HCT116 (cell line): ENCODE measurements around the gene CACNB2. TPM values are rescaled to one million over a fixed set of nuclear protein-coding genes. Genes with fewer than 3 reads are reported as not detected.

Experiments
- ATAC-seq: fragments of 200-7000 bp; cut with Tn5 transposase; 2 replicates; pipeline ENCODE4 v1.9.1; 2020; ENCODE audit warnings: mild to moderate bottlenecking, moderate library complexity
- BruUV-seq: library from RNA; stranded (reverse); fragments of 400-500 nt; replicated peaks from 2 replicates; lab custom pipeline; 2021; lab: Mats Ljungman, UMichigan
- CTCF ChIA-PET: fragments of 300-600 bp; sonication (Branson Sonifier 250); formaldehyde crosslinking; loops from one replicate; lab custom pipeline; 2021; ENCODE audit warnings: antibody characterized with exemption; lab: Charles Lee
- POLR2A ChIA-PET: fragments of 300-600, 350-600 bp; sonication (Branson Sonifier 250); formaldehyde crosslinking; loops from one replicate; lab custom pipeline; 2021; ENCODE audit warnings: antibody characterized with exemption; lab: Charles Lee
- RAD21 ChIA-PET, 2 experiments: fragments of 300-600 bp; sonication (Branson Sonifier 250); formaldehyde crosslinking; loops; one replicate each; lab custom pipeline; 2023; ENCODE audit warnings: low total read pairs in 2 of 2; ENCODE audit not compliant: uncharacterized antibody in 2 of 2, unreplicated experiment in 2 of 2, low non-redundant PET in 1 of 2; lab: Charles Lee
- DNase-seq: peaks from one replicate; pipeline ENCODE4 v3.0.0-alpha.2; 2010; ENCODE audit warnings: low read depth, low spot score
- H2AFZ ChIP-seq: fragments of 200-600 bp; shearing (Covaris generic), sonication (generic); 2 replicates; pipeline ENCODE4 v1.6.1; 2017; ENCODE audit warnings: low read depth, mixed run types, mixed read lengths, antibody characterized with exemption, low read length; ENCODE audit not compliant: poor library complexity, severe bottlenecking
- H3K27ac ChIP-seq: 2 replicates; pipeline ENCODE4 v1.5.1; 2012; ENCODE audit warnings: low read depth, low read length
- H3K27me3 ChIP-seq: fragments of 200-600 bp; sonication (generic); 2 replicates; pipeline ENCODE4 v1.6.1; 2016; ENCODE audit warnings: mixed run types, low read length, mixed read lengths; ENCODE audit not compliant: insufficient read depth
- H3K36me3 ChIP-seq, 2 experiments: fragments of 200-500 bp in 1 of 2; fragments of 200-600 bp in 1 of 2; sonication (Bioruptor generic) in 1 of 2; sonication (generic) in 1 of 2; 2 replicates each; pipeline versions ENCODE4 v1.5.1 to v1.6.1; 2014 to 2016; ENCODE audit warnings: low read length in 2 of 2, inconsistent platforms in 1 of 2, mixed read lengths in 1 of 2, mixed run types in 1 of 2; ENCODE audit not compliant: insufficient read depth in 2 of 2, control insufficient read depth in 1 of 2
- H3K4me1 ChIP-seq, 2 experiments: fragments of 200-600 bp in 1 of 2; sonication (generic) in 1 of 2; 2 replicates each; pipeline versions ENCODE4 v1.5.1 to v1.6.1; 2012 to 2017; ENCODE audit warnings: low read length in 2 of 2, inconsistent platforms in 1 of 2, mild to moderate bottlenecking in 1 of 2, mixed read lengths in 1 of 2, mixed run types in 1 of 2, moderate library complexity in 1 of 2; ENCODE audit not compliant: insufficient read depth in 2 of 2, control insufficient read depth in 1 of 2
- H3K4me2 ChIP-seq: fragments of 200-600 bp; sonication (generic); 2 replicates; pipeline ENCODE4 v1.6.1; 2017; ENCODE audit warnings: mixed run types, low read length, mixed read lengths
- H3K4me3 ChIP-seq, 2 experiments: fragments of 200-600 bp in 1 of 2; sonication (generic) in 1 of 2; replicated peaks in 1 of 2; 2 replicates each; pipeline ENCODE4 v1.5.1; 2011 to 2016; ENCODE audit warnings: low read length in 2 of 2, control low read depth in 1 of 2, low read depth in 1 of 2, mild to moderate bottlenecking in 1 of 2, mixed read lengths in 1 of 2, mixed run types in 1 of 2
- H3K79me2 ChIP-seq: fragments of 200-600 bp; sonication (generic); 2 replicates; pipeline ENCODE4 v1.6.1; 2017; ENCODE audit warnings: mild to moderate bottlenecking, mixed run types, low read length, moderate library complexity, mixed read lengths; ENCODE audit not compliant: insufficient read depth
- H3K9ac ChIP-seq: fragments of 200-600 bp; sonication (generic); 2 replicates; pipeline ENCODE4 v1.6.1; 2016; ENCODE audit warnings: low read length, mixed read lengths
- H3K9me2 ChIP-seq: fragments of 200-600 bp; sonication (generic), shearing (Covaris generic); 2 replicates; pipeline ENCODE4 v1.6.1; 2017; ENCODE audit warnings: mixed run types, mild to moderate bottlenecking, moderate library complexity; ENCODE audit not compliant: insufficient read depth
- H3K9me3 ChIP-seq, 2 experiments: fragments of 200-500 bp in 1 of 2; fragments of 200-600 bp in 1 of 2; sonication (Bioruptor generic) in 1 of 2; sonication (generic) in 1 of 2; 2 replicates each; pipeline ENCODE4 v1.6.1; 2014 to 2017; ENCODE audit warnings: low read length in 2 of 2, mixed read lengths in 2 of 2, inconsistent platforms in 1 of 2, low read depth in 1 of 2, mild to moderate bottlenecking in 1 of 2, mixed run types in 1 of 2, moderate library complexity in 1 of 2; ENCODE audit not compliant: control insufficient read depth in 1 of 2, insufficient read depth in 1 of 2
- H4K20me1 ChIP-seq: fragments of 200-600 bp; sonication (generic), shearing (Covaris generic); 2 replicates; pipeline ENCODE4 v1.6.1; 2017; ENCODE audit warnings: mixed run types, mild to moderate bottlenecking, moderate library complexity; ENCODE audit not compliant: insufficient read depth
- ATF3 ChIP-seq: IDR thresholded peaks from 2 replicates; pipeline ENCODE4 v1.6.1; 2012
- CEBPB ChIP-seq: IDR thresholded peaks from 2 replicates; pipeline ENCODE4 v1.6.1; 2012; ENCODE audit warnings: low read depth
- EGR1 ChIP-seq: IDR thresholded peaks from 2 replicates; pipeline ENCODE4 v1.6.1; 2012; ENCODE audit warnings: low read depth
- EZH2phosphoT487 ChIP-seq: fragments of 200-600 bp; IDR thresholded peaks from 2 replicates; pipeline ENCODE4 v1.6.1; 2018; ENCODE audit warnings: antibody characterized with exemption, borderline replicate concordance
- JUND ChIP-seq: IDR thresholded peaks from 2 replicates; pipeline ENCODE4 v1.6.1; 2012
- MAX ChIP-seq: IDR thresholded peaks from 2 replicates; pipeline ENCODE4 v1.6.1; 2012
- POLR2A ChIP-seq: IDR thresholded peaks from 2 replicates; pipeline ENCODE4 v1.7.0; 2011; ENCODE audit warnings: borderline replicate concordance; ENCODE audit not compliant: insufficient read depth, insufficient read length; ENCODE audit errors: extremely low read depth
- POLR2AphosphoS5 ChIP-seq: IDR thresholded peaks from 2 replicates; pipeline ENCODE4 v1.6.1; 2011; ENCODE audit warnings: mild to moderate bottlenecking, low read depth, low read length, moderate library complexity
- RAD21 ChIP-seq: IDR thresholded peaks from 2 replicates; pipeline ENCODE4 v1.6.1; 2012; ENCODE audit warnings: low read depth, mild to moderate bottlenecking
- SRF ChIP-seq: IDR thresholded peaks from 2 replicates; pipeline ENCODE4 v1.6.1; 2012; ENCODE audit warnings: low read depth
- TCF7L2 ChIP-seq: IDR thresholded peaks from 2 replicates; pipeline ENCODE4 v1.7.0; 2011; ENCODE audit warnings: borderline replicate concordance, inconsistent platforms; ENCODE audit not compliant: insufficient read depth, insufficient read length; ENCODE audit errors: extremely low read depth
- ZFX ChIP-seq: fragments of 450-650 bp; IDR thresholded peaks from 2 replicates; pipeline ENCODE4 v1.6.1; 2017
- intact Hi-C: fragments of 100-400 bp; cut with micrococcal nuclease; formaldehyde crosslinking; loops from 2 replicates; pipeline ENCODE4 v1.10.0; 2022
- total RNA-seq: library from RNA; stranded (reverse); gene quantifications from one replicate; pipeline ENCODE4 v1.2.1, GENCODE V29; 2021; ENCODE audit not compliant: unreplicated experiment
- TF ChIP-seq, protein P1 (sequence below): IDR thresholded peaks from 2 replicates; pipeline ENCODE4 v1.6.1; 2012; ENCODE audit warnings: low read depth
- TF ChIP-seq, protein P2 (sequence below): IDR thresholded peaks from 2 replicates; pipeline ENCODE4 v1.6.1; 2011; ENCODE audit warnings: mild to moderate bottlenecking, low read length, moderate library complexity; ENCODE audit not compliant: insufficient replicate concordance; ENCODE audit errors: extremely low read depth

Gene CACNB2
- total RNA-seq, 1 experiment from 2014 or later: 0.71 TPM

DNA sequence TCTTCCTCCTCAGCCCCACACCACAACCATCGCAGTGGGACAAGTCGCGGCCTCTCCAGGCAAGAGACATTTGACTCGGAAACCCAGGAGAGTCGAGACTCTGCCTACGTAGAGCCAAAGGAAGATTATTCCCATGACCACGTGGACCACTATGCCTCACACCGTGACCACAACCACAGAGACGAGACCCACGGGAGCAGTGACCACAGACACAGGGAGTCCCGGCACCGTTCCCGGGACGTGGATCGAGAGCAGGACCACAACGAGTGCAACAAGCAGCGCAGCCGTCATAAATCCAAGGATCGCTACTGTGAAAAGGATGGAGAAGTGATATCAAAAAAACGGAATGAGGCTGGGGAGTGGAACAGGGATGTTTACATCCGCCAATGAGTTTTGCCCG lies 399.1 kb downstream of the CACNB2 start:
- no peak for DNase-seq
- CTCF ChIA-PET: no interaction called here
- RAD21 ChIA-PET: no interaction called here
- no peak for TF ChIP-seq TCF7L2
- TF ChIP-seq SRF: no peak
- TF ChIP-seq EZH2phosphoT487: no peak
- no peak for TF ChIP-seq CEBPB
- TF ChIP-seq, protein P1, sequence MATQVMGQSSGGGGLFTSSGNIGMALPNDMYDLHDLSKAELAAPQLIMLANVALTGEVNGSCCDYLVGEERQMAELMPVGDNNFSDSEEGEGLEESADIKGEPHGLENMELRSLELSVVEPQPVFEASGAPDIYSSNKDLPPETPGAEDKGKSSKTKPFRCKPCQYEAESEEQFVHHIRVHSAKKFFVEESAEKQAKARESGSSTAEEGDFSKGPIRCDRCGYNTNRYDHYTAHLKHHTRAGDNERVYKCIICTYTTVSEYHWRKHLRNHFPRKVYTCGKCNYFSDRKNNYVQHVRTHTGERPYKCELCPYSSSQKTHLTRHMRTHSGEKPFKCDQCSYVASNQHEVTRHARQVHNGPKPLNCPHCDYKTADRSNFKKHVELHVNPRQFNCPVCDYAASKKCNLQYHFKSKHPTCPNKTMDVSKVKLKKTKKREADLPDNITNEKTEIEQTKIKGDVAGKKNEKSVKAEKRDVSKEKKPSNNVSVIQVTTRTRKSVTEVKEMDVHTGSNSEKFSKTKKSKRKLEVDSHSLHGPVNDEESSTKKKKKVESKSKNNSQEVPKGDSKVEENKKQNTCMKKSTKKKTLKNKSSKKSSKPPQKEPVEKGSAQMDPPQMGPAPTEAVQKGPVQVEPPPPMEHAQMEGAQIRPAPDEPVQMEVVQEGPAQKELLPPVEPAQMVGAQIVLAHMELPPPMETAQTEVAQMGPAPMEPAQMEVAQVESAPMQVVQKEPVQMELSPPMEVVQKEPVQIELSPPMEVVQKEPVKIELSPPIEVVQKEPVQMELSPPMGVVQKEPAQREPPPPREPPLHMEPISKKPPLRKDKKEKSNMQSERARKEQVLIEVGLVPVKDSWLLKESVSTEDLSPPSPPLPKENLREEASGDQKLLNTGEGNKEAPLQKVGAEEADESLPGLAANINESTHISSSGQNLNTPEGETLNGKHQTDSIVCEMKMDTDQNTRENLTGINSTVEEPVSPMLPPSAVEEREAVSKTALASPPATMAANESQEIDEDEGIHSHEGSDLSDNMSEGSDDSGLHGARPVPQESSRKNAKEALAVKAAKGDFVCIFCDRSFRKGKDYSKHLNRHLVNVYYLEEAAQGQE: no peak
- no peak for TF ChIP-seq ATF3
- TF ChIP-seq POLR2A: no peak
- no peak for TF ChIP-seq RAD21
- TF ChIP-seq JUND: no peak
- no peak for TF ChIP-seq EGR1
- no peak for TF ChIP-seq POLR2AphosphoS5
- TF ChIP-seq, protein P2, sequence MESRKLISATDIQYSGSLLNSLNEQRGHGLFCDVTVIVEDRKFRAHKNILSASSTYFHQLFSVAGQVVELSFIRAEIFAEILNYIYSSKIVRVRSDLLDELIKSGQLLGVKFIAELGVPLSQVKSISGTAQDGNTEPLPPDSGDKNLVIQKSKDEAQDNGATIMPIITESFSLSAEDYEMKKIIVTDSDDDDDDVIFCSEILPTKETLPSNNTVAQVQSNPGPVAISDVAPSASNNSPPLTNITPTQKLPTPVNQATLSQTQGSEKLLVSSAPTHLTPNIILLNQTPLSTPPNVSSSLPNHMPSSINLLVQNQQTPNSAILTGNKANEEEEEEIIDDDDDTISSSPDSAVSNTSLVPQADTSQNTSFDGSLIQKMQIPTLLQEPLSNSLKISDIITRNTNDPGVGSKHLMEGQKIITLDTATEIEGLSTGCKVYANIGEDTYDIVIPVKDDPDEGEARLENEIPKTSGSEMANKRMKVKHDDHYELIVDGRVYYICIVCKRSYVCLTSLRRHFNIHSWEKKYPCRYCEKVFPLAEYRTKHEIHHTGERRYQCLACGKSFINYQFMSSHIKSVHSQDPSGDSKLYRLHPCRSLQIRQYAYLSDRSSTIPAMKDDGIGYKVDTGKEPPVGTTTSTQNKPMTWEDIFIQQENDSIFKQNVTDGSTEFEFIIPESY: no peak
- TF ChIP-seq MAX: no peak
- TF ChIP-seq ZFX: no peak
- TF ChIP-seq, all 23 proteins: peak for 0
- no peaks in the 10 kb centered on the region for H4K20me1 ChIP-seq
- H3K36me3 ChIP-seq: peaks cover 0 to 5% of the 10 kb centered on the region in 2 experiments; a peak in 2 of 4 replicates
- no peak overlapping the region for H3K4me2 ChIP-seq
- H3K27me3 ChIP-seq: no peaks in the 10 kb centered on the region
- H3K4me3 ChIP-seq: no peak overlapping the region
- BruUV-seq: no TSS peak
- H3K9me2 ChIP-seq: no peaks in the 10 kb centered on the region
- H3K9me3 ChIP-seq: no peaks in the 10 kb centered on the region
- H3K79me2 ChIP-seq: no peaks in the 10 kb centered on the region
- POLR2A ChIA-PET: no interaction called here
- no peak overlapping the region for H2AFZ ChIP-seq
- H3K27ac ChIP-seq: no peak overlapping the region
- H3K4me1 ChIP-seq: no peaks in the 10 kb centered on the region
- intact Hi-C loops: no loop called here
- ATAC-seq: no peak
- H3K9ac ChIP-seq: no peak overlapping the region
